ENCODE data around the gene BNIP2. TPM values are rescaled to one million over a fixed set of nuclear protein-coding genes. Genes with fewer than 3 reads are reported as not detected.

BNIP2 gene
- total RNA-seq = 60.1 TPM

GRCh38 chr15:59688782-59689625 is at the start of gene BNIP2:
Gene BNIP2 (minus strand): TSS chr15:59689320. CDS start chr15:59682457, 6,863 bp downstream.
- Histone ChIP-seq H3K4me1 (peaks cover 0 to 19% of the 10 kb centered on the region in 2 donors), H3K9me3 (no peaks in the 10 kb centered on the region), H3K27me3 (no peaks in the 10 kb centered on the region), H3K4me3 (peak within 1 kb of the TSS; percentile 86 to 93), H3K36me3 (peaks cover 0 to 4% of the 10 kb centered on the region in 2 donors), H3K27ac (peak within 1 kb of the TSS; percentile 96 to 99)
- TF ChIP-seq CTCF (IDR thresholded peaks at IDR 0.05) = peak in 1 of 3 experiments; percentile 2
- intact Hi-C loops (cut with DNase I) = loop anchor here (1.0 to 10.0 kb wide), 2 partner anchors 32 to 786 kb away; partner anchors contain the start of genes GTF2A2 and ICE2
- DNase-seq (ENCODE audit: low spot score in 2 of 2) = peak; percentile 97 to 100

GRCh38 chr15:59738676-59739075 is 49.6 kb upstream of the BNIP2 start:
- no peaks in the 10 kb centered on the region for H3K27me3 ChIP-seq
- H3K36me3 ChIP-seq = no peaks in the 10 kb centered on the region
- intact Hi-C loops (cut with DNase I) = no loop called here
- no peak overlapping the region for H3K4me3 ChIP-seq
- TF ChIP-seq CTCF (IDR thresholded peaks at IDR 0.05) = no peak
- DNase-seq (ENCODE audit: low spot score in 2 of 2) = no peak
- no peaks in the 10 kb centered on the region for H3K4me1 ChIP-seq
- H3K27ac ChIP-seq = no peak overlapping the region
- H3K9me3 ChIP-seq = no peaks in the 10 kb centered on the region

GRCh38 chr15:59736181-59736580 is 47.1 kb upstream of the BNIP2 start:
- H3K27me3 ChIP-seq = no peaks in the 10 kb centered on the region
- intact Hi-C loops (cut with DNase I) = no loop called here
- no peak overlapping the region for H3K27ac ChIP-seq
- no peaks in the 10 kb centered on the region for H3K36me3 ChIP-seq
- no peaks in the 10 kb centered on the region for H3K4me1 ChIP-seq
- no peak overlapping the region for H3K4me3 ChIP-seq
- TF ChIP-seq CTCF (IDR thresholded peaks at IDR 0.05) = no peak
- no peak for DNase-seq (ENCODE audit: low spot score in 2 of 2)
- H3K9me3 ChIP-seq = no peaks in the 10 kb centered on the region

- intact Hi-C loops (cut with DNase I) = no loop called here
Observed at GRCh38 chr15:59725151-59725486, 36.0 kb upstream of the BNIP2 start.

GRCh38 chr15:59723687-59724346 is 34.7 kb upstream of the BNIP2 start:
- no peaks in the 10 kb centered on the region for H3K36me3 ChIP-seq
- intact Hi-C loops (cut with DNase I) = no loop called here
- H3K4me1 ChIP-seq = no peaks in the 10 kb centered on the region
- H3K9me3 ChIP-seq = no peaks in the 10 kb centered on the region
- no peak overlapping the region for H3K27ac ChIP-seq
- H3K27me3 ChIP-seq = no peaks in the 10 kb centered on the region
- H3K4me3 ChIP-seq = no peak overlapping the region
- DNase-seq (ENCODE audit: low spot score in 2 of 2) = no peak
- no peak for TF ChIP-seq CTCF (IDR thresholded peaks at IDR 0.05)

More at GRCh38 chr15:59725151-59725486, 36.0 kb upstream of the BNIP2 start:
- DNase-seq (ENCODE audit: low spot score in 2 of 2) = no peak
- TF ChIP-seq CTCF (IDR thresholded peaks at IDR 0.05) = no peak
- H3K27ac ChIP-seq = no peak overlapping the region
- no peaks in the 10 kb centered on the region for H3K27me3 ChIP-seq
- H3K4me1 ChIP-seq = no peaks in the 10 kb centered on the region
- H3K36me3 ChIP-seq = no peaks in the 10 kb centered on the region
- no peak overlapping the region for H3K4me3 ChIP-seq
- H3K9me3 ChIP-seq = no peaks in the 10 kb centered on the region

Data from ascending aorta (tissue), 2 donors.